Measurements from ENCODE around the gene POU6F1.

DNA sequence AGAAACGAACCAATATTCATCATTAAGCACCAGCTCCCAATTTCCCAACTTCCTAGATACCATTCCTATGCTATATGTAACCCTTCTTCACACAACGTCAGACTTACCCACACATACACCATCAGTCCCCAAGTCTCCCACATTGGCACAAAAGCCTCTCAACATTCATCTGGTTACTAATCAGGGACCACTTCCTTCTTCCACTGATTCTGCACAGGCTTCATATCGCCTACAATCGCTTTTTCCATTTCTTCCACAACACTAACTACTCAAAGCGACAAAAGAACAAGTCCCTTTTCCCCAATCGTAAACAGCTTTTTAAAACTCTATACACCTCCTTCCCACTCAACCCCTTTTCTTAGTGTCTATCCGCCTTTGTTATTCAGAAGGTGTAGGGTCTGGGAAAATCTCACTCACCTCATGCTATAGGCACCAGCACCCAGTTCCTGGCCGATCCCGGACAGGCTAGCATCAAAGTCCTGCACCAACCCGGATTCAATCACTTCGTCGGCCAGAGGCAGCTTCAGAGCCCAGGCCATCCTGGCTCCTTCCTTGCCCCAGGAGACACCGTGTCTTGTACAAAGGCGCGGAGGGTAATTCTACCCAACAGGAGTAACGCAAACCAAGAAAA is 45.9 kb downstream of the POU6F1 start:
- TF ChIP-seq, protein P1, sequence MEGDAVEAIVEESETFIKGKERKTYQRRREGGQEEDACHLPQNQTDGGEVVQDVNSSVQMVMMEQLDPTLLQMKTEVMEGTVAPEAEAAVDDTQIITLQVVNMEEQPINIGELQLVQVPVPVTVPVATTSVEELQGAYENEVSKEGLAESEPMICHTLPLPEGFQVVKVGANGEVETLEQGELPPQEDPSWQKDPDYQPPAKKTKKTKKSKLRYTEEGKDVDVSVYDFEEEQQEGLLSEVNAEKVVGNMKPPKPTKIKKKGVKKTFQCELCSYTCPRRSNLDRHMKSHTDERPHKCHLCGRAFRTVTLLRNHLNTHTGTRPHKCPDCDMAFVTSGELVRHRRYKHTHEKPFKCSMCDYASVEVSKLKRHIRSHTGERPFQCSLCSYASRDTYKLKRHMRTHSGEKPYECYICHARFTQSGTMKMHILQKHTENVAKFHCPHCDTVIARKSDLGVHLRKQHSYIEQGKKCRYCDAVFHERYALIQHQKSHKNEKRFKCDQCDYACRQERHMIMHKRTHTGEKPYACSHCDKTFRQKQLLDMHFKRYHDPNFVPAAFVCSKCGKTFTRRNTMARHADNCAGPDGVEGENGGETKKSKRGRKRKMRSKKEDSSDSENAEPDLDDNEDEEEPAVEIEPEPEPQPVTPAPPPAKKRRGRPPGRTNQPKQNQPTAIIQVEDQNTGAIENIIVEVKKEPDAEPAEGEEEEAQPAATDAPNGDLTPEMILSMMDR (tag by site-specific recombination; IDR thresholded peaks at IDR 0.05), result no peak
- no peak for TF ChIP-seq ZBTB20 (tag by site-specific recombination; IDR thresholded peaks at IDR 0.05)
- no peak for TF ChIP-seq ZNF433 (tag by site-specific recombination; IDR thresholded peaks at IDR 0.05; ENCODE audit: low read depth)
- TF ChIP-seq, protein P2, sequence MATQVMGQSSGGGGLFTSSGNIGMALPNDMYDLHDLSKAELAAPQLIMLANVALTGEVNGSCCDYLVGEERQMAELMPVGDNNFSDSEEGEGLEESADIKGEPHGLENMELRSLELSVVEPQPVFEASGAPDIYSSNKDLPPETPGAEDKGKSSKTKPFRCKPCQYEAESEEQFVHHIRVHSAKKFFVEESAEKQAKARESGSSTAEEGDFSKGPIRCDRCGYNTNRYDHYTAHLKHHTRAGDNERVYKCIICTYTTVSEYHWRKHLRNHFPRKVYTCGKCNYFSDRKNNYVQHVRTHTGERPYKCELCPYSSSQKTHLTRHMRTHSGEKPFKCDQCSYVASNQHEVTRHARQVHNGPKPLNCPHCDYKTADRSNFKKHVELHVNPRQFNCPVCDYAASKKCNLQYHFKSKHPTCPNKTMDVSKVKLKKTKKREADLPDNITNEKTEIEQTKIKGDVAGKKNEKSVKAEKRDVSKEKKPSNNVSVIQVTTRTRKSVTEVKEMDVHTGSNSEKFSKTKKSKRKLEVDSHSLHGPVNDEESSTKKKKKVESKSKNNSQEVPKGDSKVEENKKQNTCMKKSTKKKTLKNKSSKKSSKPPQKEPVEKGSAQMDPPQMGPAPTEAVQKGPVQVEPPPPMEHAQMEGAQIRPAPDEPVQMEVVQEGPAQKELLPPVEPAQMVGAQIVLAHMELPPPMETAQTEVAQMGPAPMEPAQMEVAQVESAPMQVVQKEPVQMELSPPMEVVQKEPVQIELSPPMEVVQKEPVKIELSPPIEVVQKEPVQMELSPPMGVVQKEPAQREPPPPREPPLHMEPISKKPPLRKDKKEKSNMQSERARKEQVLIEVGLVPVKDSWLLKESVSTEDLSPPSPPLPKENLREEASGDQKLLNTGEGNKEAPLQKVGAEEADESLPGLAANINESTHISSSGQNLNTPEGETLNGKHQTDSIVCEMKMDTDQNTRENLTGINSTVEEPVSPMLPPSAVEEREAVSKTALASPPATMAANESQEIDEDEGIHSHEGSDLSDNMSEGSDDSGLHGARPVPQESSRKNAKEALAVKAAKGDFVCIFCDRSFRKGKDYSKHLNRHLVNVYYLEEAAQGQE (tag by site-specific recombination; IDR thresholded peaks at IDR 0.05), result no peak
- TF ChIP-seq, protein P3, sequence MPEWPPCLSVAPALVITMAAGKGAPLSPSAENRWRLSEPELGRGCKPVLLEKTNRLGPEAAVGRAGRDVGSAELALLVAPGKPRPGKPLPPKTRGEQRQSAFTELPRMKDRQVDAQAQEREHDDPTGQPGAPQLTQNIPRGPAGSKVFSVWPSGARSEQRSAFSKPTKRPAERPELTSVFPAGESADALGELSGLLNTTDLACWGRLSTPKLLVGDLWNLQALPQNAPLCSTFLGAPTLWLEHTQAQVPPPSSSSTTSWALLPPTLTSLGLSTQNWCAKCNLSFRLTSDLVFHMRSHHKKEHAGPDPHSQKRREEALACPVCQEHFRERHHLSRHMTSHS (tag by site-specific recombination; IDR thresholded peaks at IDR 0.05), result no peak
- TF ChIP-seq SETDB1 (IDR thresholded peaks at IDR 0.05; ENCODE audit: insufficient read length, low read length), result no peak
- TF ChIP-seq, protein P4, sequence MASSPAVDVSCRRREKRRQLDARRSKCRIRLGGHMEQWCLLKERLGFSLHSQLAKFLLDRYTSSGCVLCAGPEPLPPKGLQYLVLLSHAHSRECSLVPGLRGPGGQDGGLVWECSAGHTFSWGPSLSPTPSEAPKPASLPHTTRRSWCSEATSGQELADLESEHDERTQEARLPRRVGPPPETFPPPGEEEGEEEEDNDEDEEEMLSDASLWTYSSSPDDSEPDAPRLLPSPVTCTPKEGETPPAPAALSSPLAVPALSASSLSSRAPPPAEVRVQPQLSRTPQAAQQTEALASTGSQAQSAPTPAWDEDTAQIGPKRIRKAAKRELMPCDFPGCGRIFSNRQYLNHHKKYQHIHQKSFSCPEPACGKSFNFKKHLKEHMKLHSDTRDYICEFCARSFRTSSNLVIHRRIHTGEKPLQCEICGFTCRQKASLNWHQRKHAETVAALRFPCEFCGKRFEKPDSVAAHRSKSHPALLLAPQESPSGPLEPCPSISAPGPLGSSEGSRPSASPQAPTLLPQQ (tag by site-specific recombination; IDR thresholded peaks at IDR 0.05), result no peak
- no peak for TF ChIP-seq ZBTB7A (tag by site-specific recombination; IDR thresholded peaks at IDR 0.05; ENCODE audit: low read depth)
- TF ChIP-seq ZFP3 (tag by site-specific recombination; IDR thresholded peaks at IDR 0.05; ENCODE audit: low read depth), result no peak
- TF ChIP-seq ZNF350 (tag by site-specific recombination; IDR thresholded peaks at IDR 0.05), result no peak
- no peak for TF ChIP-seq IKZF3 (tag by site-specific recombination; IDR thresholded peaks at IDR 0.05)

All from HEK293 (cell line).